Measurements from ENCODE around the gene PDZD8.

The PDZD8 gene

GRCh38 chr10:117254774-117255735 lies 120.2 kb downstream of the PDZD8 start:
- no peak overlapping the region for H3K9ac ChIP-seq (ENCODE audit: low read length)
- no peaks in the 10 kb centered on the region for H3K79me2 ChIP-seq (ENCODE audit: low read length)
- no peaks in the 10 kb centered on the region for H3K36me3 ChIP-seq (replicated peaks; ENCODE audit: low read depth, low read length)
- no peaks in the 10 kb centered on the region for H3K9me3 ChIP-seq (ENCODE audit: insufficient read depth, low read length)
- no peak overlapping the region for H3K27ac ChIP-seq (ENCODE audit: low read length)
- no peaks in the 10 kb centered on the region for H3K4me1 ChIP-seq (ENCODE audit: low read length)
- H4K20me1 ChIP-seq (ENCODE audit: insufficient read depth, low read length), result no peaks in the 10 kb centered on the region
- no peak overlapping the region for H2AFZ ChIP-seq (ENCODE audit: low read depth, low read length)
- H3K4me3 ChIP-seq (ENCODE audit: low read length), result no peak overlapping the region
- H3K4me2 ChIP-seq (ENCODE audit: low read length), result no peak overlapping the region
- no peaks in the 10 kb centered on the region for H3K27me3 ChIP-seq (ENCODE audit: low read depth, low read length)
- TF ChIP-seq EZH2phosphoT487 (IDR thresholded peaks at IDR 0.05; ENCODE audit: low read depth) (no peak), CTCF (IDR thresholded peaks at IDR 0.05; ENCODE audit: low read depth, low read length) (no peak)

DNA sequence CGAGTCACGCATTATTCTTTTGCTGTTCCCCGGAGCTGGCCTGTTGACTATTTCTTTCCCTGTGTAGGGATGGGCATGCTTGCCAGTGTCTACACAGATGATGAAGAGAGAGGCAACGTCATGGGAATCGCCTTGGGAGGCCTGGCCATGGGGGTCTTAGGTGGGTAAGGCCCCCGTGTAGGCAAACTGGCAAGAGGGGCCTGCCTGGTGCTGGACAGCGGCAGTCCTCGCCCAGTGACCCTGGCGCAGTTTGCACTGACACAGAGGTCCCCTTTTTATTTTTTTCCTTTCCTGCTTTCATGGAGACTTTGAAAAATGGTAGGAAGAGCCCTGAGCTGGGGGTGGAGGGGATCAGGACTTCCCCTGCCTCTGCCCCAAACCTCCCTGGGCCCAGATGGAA lies 120.9 kb downstream of the PDZD8 start:
- H3K79me2 ChIP-seq (ENCODE audit: low read length), result no peaks in the 10 kb centered on the region
- no peak overlapping the region for H3K4me2 ChIP-seq (ENCODE audit: low read length)
- no peaks in the 10 kb centered on the region for H4K20me1 ChIP-seq (ENCODE audit: insufficient read depth, low read length)
- no peak overlapping the region for H3K27ac ChIP-seq (ENCODE audit: low read length)
- TF ChIP-seq CTCF (IDR thresholded peaks at IDR 0.05; ENCODE audit: low read depth, low read length) (no peak), EZH2phosphoT487 (IDR thresholded peaks at IDR 0.05; ENCODE audit: low read depth) (no peak)
- no peak overlapping the region for H3K9ac ChIP-seq (ENCODE audit: low read length)
- H3K4me3 ChIP-seq (ENCODE audit: low read length), result no peak overlapping the region
- H3K9me3 ChIP-seq (ENCODE audit: insufficient read depth, low read length), result no peaks in the 10 kb centered on the region
- no peaks in the 10 kb centered on the region for H3K4me1 ChIP-seq (ENCODE audit: low read length)
- peaks cover under 1% of the 10 kb centered on the region; the same call in 1 of the 2 replicates for H3K27me3 ChIP-seq (ENCODE audit: low read depth, low read length)
- no peak overlapping the region for H2AFZ ChIP-seq (ENCODE audit: low read depth, low read length)
- H3K36me3 ChIP-seq (replicated peaks; ENCODE audit: low read depth, low read length), result no peaks in the 10 kb centered on the region

DNA sequence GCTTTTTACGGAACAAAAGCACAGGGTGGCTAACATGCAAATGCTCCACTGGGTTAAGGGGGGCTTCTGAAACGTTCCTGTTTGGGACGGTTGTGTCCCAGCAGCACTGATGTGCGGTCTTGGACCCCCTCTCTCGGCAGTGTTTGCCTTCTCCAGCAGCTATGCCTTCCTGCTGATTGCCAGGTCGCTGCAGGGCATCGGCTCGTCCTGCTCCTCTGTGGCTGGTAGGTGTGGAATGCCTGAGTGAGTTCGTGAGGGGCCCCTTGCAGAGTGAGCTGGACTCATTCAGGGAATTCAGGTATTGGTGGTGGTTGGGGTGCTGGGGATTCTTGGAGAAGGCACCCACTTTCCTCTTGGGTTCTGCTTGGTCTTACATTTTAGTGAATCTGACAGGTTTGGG lies 121.3 kb downstream of the PDZD8 start:
- no peak overlapping the region for H3K4me2 ChIP-seq (ENCODE audit: low read length)
- peaks cover 5% of the 10 kb centered on the region; the same call in 1 of the 2 replicates for H3K27me3 ChIP-seq (ENCODE audit: low read depth, low read length)
- H3K9ac ChIP-seq (ENCODE audit: low read length), result no peak overlapping the region
- H3K4me1 ChIP-seq (ENCODE audit: low read length), result no peaks in the 10 kb centered on the region
- no peak overlapping the region for H2AFZ ChIP-seq (ENCODE audit: low read depth, low read length)
- H3K4me3 ChIP-seq (ENCODE audit: low read length), result no peak overlapping the region
- no peaks in the 10 kb centered on the region for H3K36me3 ChIP-seq (replicated peaks; ENCODE audit: low read depth, low read length)
- H3K27ac ChIP-seq (ENCODE audit: low read length), result no peak overlapping the region
- TF ChIP-seq EZH2phosphoT487 (IDR thresholded peaks at IDR 0.05; ENCODE audit: low read depth), result no peak
- TF ChIP-seq CTCF (IDR thresholded peaks at IDR 0.05; ENCODE audit: low read depth, low read length), result no peak
- H3K9me3 ChIP-seq (ENCODE audit: insufficient read depth, low read length), result no peaks in the 10 kb centered on the region
- H4K20me1 ChIP-seq (ENCODE audit: insufficient read depth, low read length), result no peaks in the 10 kb centered on the region
- no peaks in the 10 kb centered on the region for H3K79me2 ChIP-seq (ENCODE audit: low read length)

- Histone ChIP-seq H3K9me3 (ENCODE audit: insufficient read depth, low read length) (no peaks in the 10 kb centered on the region), H3K4me1 (ENCODE audit: low read length) (no peaks in the 10 kb centered on the region), H3K27me3 (ENCODE audit: low read depth, low read length) (peaks cover 8% of the 10 kb centered on the region; the same call in 1 of the 2 replicates), H3K4me2 (ENCODE audit: low read length) (no peak overlapping the region), H4K20me1 (ENCODE audit: insufficient read depth, low read length) (no peaks in the 10 kb centered on the region), H3K79me2 (ENCODE audit: low read length) (no peaks in the 10 kb centered on the region), H3K36me3 (replicated peaks; ENCODE audit: low read depth, low read length) (no peaks in the 10 kb centered on the region), H2AFZ (ENCODE audit: low read depth, low read length) (no peak overlapping the region), H3K27ac (ENCODE audit: low read length) (no peak overlapping the region), H3K9ac (ENCODE audit: low read length) (no peak overlapping the region), H3K4me3 (ENCODE audit: low read length) (no peak overlapping the region)
- TF ChIP-seq CTCF (IDR thresholded peaks at IDR 0.05; ENCODE audit: low read depth, low read length), result no peak
- no peak for TF ChIP-seq EZH2phosphoT487 (IDR thresholded peaks at IDR 0.05; ENCODE audit: low read depth)
Observed at GRCh38 chr10:117250411-117250810, 124.8 kb downstream of the PDZD8 start.
